HepG2 (cell line): ENCODE results near the gene INO80C. TPM values are rescaled to one million over a fixed set of nuclear protein-coding genes. Genes with fewer than 3 reads are reported as not detected.

Experiments
- ARID3A ChIP-seq: IDR thresholded peaks from 2 replicates; pipeline ENCODE4 v1.6.1; 2012; ENCODE audit warnings: low read depth, low read length, improper control_type of control experiment
- CBX5 ChIP-seq: sonication (generic); formaldehyde crosslinking; IDR thresholded peaks from 2 replicates; pipeline ENCODE4 v1.4.0; 2020; ENCODE audit warnings: missing genetic modification reagents, borderline replicate concordance
- FOXA1 ChIP-seq, 2 experiments: fragments of 450-650 bp in 1 of 2; sonication (generic) in 1 of 2; formaldehyde crosslinking in 1 of 2; IDR thresholded peaks; 2 replicates each; pipeline versions ENCODE4 v1.4.0 to v1.6.1; 2016 to 2020; ENCODE audit warnings: missing genetic modification reagents in 1 of 2
- FOXP1 ChIP-seq, 2 experiments: fragments of 450-650 bp in 1 of 2; IDR thresholded peaks; 2 replicates each; pipeline ENCODE4 v1.6.1; 2017 to 2018; ENCODE audit warnings: antibody characterized with exemption in 1 of 2
- GABPA ChIP-seq, 2 experiments: IDR thresholded peaks; 2 replicates each; pipeline ENCODE4 v1.6.1; 2011 to 2016; ENCODE audit warnings: low read depth in 2 of 2, low read length in 1 of 2, missing biosample characterization in 1 of 2, missing genetic modification characterization in 1 of 2
- ISL2 ChIP-seq: sonication (generic); formaldehyde crosslinking; IDR thresholded peaks from 2 replicates; pipeline ENCODE4 v1.5.0; 2020; ENCODE audit warnings: missing genetic modification reagents
- MTA1 ChIP-seq: sonication (generic); formaldehyde crosslinking; IDR thresholded peaks from 2 replicates; pipeline ENCODE4 v1.4.0; 2020; ENCODE audit warnings: missing genetic modification reagents, mild to moderate bottlenecking, borderline replicate concordance
- RARA ChIP-seq: IDR thresholded peaks from 2 replicates; pipeline ENCODE4 v1.6.1; 2016; ENCODE audit warnings: missing genetic modification reagents, missing compliant biosample characterization
- UBTF ChIP-seq: sonication (generic); formaldehyde crosslinking; IDR thresholded peaks from 2 replicates; pipeline ENCODE4 v1.4.0; 2020; ENCODE audit warnings: mild to moderate bottlenecking, missing genetic modification reagents
- polyA plus RNA-seq, 8 experiments: library from polyadenylated mRNA; depleted of rRNA in 3 of 8; stranded (reverse) in 7 of 8; unstranded in 1 of 8; fragments of >200 nt; fragmentation: Illumina TruSeq in 4 of 8; extraction: Trizol in 4 of 8; gene quantifications; 2 replicates each; pipeline versions ENCODE4 v1.2.1 to v1.2.3, GENCODE V29; 2011 to 2016; ENCODE audit warnings: low read depth in 4 of 8, missing spikeins in 1 of 8, mixed read lengths in 1 of 8; ENCODE audit not compliant: insufficient read depth in 1 of 8
- total RNA-seq, 5 experiments: library from RNA; depleted of rRNA; stranded (reverse); fragments of >200 nt; fragmentation: Illumina TruSeq; extraction: Trizol; gene quantifications; 2 replicates each; pipeline ENCODE4 v1.2.3, GENCODE V29; 2016; ENCODE audit warnings: low read depth in 1 of 5
- TF ChIP-seq, protein P1 (sequence below): sonication (generic); formaldehyde crosslinking; IDR thresholded peaks from 2 replicates; pipeline ENCODE4 v1.4.0; 2020; ENCODE audit warnings: mild to moderate bottlenecking, missing genetic modification reagents
- TF ChIP-seq, protein P2 (sequence below): sonication (generic); formaldehyde crosslinking; IDR thresholded peaks from one replicate; pipeline ENCODE4 v1.5.1; 2020; ENCODE audit warnings: mild to moderate bottlenecking, missing genetic modification reagents; ENCODE audit errors: not compliant biosample characterization

The INO80C gene
- total and polyA plus RNA-seq, 2 of the 13 experiments (the other 11 are each of a cell fraction or from before 2014, with no cell fraction given): 8.2 to 15.4 TPM

GRCh38 chr18:35478520-35479435 is 19.0 kb downstream of the INO80C start (continued):
- TF ChIP-seq FOXA1 (IDR thresholded peaks at IDR 0.05) (no peak), FOXA1 (CRISPR knock-in tag; IDR thresholded peaks at IDR 0.05) (peak; percentile 47; the same call in 1 of the 2 replicates), ARID3A (peak; percentile 13; the same call in 1 of the 2 replicates), RARA (CRISPR knock-in tag) (peak; percentile 62), UBTF (CRISPR knock-in tag) (no peak), FOXP1 (IDR thresholded peaks at IDR 0.05) (no peak), FOXP1 (CRISPR knock-in tag; IDR thresholded peaks at IDR 0.05) (0 out of 2 replicates have a peak, but pooled peaks have one; percentile 30), MTA1 (no peak), CBX5 (CRISPR knock-in tag) (0 out of 2 replicates have a peak, but pooled peaks have one; percentile 47), GABPA (IDR thresholded peaks at IDR 0.05; ENCODE audit: low read depth, low read length) (no peak), GABPA (CRISPR knock-in tag; IDR thresholded peaks at IDR 0.05; ENCODE audit: low read depth) (no peak), ISL2 (no peak)
- TF ChIP-seq, protein P1, sequence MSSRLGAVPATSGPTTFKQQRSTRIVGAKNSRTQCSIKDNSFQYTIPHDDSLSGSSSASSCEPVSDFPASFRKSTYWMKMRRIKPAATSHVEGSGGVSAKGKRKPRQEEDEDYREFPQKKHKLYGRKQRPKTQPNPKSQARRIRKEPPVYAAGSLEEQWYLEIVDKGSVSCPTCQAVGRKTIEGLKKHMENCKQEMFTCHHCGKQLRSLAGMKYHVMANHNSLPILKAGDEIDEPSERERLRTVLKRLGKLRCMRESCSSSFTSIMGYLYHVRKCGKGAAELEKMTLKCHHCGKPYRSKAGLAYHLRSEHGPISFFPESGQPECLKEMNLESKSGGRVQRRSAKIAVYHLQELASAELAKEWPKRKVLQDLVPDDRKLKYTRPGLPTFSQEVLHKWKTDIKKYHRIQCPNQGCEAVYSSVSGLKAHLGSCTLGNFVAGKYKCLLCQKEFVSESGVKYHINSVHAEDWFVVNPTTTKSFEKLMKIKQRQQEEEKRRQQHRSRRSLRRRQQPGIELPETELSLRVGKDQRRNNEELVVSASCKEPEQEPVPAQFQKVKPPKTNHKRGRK (CRISPR knock-in tag): no peak
- TF ChIP-seq, protein P2, sequence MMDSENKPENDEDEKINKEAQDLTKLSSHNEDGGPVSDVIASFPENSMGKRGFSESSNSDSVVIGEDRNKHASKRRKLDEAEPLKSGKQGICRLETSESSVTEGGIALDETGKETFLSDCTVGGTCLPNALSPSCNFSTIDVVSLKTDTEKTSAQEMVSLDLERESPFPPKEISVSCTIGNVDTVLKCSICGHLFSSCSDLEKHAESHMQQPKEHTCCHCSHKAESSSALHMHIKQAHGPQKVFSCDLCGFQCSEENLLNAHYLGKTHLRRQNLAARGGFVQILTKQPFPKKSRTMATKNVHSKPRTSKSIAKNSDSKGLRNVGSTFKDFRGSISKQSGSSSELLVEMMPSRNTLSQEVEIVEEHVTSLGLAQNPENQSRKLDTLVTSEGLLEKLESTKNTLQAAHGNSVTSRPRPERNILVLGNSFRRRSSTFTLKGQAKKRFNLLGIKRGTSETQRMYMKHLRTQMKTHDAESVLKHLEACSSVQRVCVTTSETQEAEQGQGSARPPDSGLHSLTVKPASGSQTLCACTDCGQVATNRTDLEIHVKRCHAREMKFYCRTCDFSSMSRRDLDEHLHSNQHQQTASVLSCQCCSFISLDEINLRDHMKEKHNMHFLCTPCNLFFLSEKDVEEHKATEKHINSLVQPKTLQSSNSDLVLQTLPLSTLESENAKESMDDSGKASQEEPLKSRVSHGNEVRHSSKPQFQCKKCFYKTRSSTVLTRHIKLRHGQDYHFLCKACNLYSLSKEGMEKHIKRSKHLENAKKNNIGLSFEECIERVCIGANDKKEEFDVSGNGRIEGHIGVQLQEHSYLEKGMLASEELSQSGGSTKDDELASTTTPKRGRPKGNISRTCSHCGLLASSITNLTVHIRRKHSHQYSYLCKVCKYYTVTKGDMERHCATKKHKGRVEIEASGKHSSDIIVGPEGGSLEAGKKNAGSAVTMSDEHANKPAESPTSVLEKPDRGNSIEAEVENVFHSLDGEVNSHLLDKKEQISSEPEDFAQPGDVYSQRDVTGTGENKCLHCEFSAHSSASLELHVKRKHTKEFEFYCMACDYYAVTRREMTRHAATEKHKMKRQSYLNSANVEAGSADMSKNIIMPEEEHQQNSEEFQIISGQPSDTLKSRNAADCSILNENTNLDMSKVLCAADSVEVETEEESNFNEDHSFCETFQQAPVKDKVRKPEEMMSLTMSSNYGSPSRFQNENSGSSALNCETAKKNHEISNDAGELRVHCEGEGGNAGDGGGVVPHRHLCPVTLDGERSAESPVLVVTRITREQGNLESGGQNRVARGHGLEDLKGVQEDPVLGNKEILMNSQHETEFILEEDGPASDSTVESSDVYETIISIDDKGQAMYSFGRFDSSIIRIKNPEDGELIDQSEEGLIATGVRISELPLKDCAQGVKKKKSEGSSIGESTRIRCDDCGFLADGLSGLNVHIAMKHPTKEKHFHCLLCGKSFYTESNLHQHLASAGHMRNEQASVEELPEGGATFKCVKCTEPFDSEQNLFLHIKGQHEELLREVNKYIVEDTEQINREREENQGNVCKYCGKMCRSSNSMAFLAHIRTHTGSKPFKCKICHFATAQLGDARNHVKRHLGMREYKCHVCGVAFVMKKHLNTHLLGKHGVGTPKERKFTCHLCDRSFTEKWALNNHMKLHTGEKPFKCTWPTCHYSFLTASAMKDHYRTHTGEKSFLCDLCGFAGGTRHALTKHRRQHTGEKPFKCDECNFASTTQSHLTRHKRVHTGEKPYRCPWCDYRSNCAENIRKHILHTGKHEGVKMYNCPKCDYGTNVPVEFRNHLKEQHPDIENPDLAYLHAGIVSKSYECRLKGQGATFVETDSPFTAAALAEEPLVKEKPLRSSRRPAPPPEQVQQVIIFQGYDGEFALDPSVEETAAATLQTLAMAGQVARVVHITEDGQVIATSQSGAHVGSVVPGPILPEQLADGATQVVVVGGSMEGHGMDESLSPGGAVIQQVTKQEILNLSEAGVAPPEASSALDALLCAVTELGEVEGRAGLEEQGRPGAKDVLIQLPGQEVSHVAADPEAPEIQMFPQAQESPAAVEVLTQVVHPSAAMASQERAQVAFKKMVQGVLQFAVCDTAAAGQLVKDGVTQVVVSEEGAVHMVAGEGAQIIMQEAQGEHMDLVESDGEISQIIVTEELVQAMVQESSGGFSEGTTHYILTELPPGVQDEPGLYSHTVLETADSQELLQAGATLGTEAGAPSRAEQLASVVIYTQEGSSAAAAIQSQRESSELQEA (CRISPR knock-in tag): no peak
